ENCODE data around the gene ANKRD1. TPM values are rescaled to one million over a fixed set of nuclear protein-coding genes. Genes with fewer than 3 reads are reported as not detected.
A peak's percentile ranks its signal among the peaks of the same experiment; 100 is the strongest.

Gene ANKRD1
- total and polyA plus RNA-seq, 12 donors: 1,390 to 8,287 (median 4,440) TPM

DNA sequence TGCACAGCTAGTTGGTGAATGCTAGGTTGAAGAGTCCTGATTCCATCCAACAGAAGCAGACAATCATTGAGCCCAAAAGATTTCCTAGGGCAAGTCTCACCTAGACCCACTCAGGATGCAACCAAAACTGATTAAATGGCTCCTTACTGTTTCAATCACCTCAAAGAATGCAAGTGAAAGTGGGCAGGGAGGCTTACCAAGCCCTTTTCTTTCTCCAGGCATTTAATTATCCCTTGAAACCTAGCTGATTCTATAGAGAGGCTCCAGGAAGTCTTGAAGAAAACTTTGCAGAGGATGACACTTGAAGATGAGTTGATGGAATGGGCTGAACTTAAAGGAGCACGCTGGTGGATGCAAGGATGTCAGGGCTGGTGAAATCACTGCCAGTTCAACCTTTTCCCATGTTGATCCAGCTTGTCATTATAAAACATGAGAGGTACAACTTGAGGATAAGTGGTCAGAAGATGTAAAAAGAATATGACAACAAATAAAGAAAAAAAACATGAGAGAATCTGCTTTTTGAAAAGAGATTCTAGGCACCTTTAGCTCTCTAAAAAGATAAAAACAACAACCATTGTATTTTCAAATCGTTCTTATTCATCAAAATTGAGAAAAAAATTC is 2.3 kb upstream of the ANKRD1 start:
- H3K27me3 ChIP-seq: no peaks in the 10 kb centered on the region
- no peak for ATAC-seq
- intact Hi-C loops (cut with DNase I): loop anchor here in 5 of 10 donors (5.0 kb wide), 4 partner anchors 39 to 324 kb away; no protein-coding TSS in a partner anchor
- peaks cover 0 to 14% (median 3%) of the 10 kb centered on the region in 9 donors for H3K4me1 ChIP-seq
- H3K27ac ChIP-seq: peak overlapping the region in 5 of 10 donors; percentile 59 to 91 (median 88)
- DNase-seq: no peak
- 68 to 76% methylated on average over 2 of the region's 2 CpGs for WGBS, 2 donors
- peaks cover 0 to 12% (median 0%) of the 10 kb centered on the region in 9 donors for H3K36me3 ChIP-seq
- no peak overlapping the region for H3K4me3 ChIP-seq
- TF ChIP-seq, protein P1, sequence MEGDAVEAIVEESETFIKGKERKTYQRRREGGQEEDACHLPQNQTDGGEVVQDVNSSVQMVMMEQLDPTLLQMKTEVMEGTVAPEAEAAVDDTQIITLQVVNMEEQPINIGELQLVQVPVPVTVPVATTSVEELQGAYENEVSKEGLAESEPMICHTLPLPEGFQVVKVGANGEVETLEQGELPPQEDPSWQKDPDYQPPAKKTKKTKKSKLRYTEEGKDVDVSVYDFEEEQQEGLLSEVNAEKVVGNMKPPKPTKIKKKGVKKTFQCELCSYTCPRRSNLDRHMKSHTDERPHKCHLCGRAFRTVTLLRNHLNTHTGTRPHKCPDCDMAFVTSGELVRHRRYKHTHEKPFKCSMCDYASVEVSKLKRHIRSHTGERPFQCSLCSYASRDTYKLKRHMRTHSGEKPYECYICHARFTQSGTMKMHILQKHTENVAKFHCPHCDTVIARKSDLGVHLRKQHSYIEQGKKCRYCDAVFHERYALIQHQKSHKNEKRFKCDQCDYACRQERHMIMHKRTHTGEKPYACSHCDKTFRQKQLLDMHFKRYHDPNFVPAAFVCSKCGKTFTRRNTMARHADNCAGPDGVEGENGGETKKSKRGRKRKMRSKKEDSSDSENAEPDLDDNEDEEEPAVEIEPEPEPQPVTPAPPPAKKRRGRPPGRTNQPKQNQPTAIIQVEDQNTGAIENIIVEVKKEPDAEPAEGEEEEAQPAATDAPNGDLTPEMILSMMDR (IDR thresholded peaks at IDR 0.05): no peak
- H3K9me3 ChIP-seq: no peaks in the 10 kb centered on the region

- Histone ChIP-seq H3K9me3 (no peaks in the 10 kb centered on the region), H3K4me1 (peaks cover 0 to 14% (median 3%) of the 10 kb centered on the region in 9 donors), H3K4me3 (no peak overlapping the region), H3K36me3 (peaks cover 0 to 21% (median 0%) of the 10 kb centered on the region in 9 donors), H3K27me3 (no peaks in the 10 kb centered on the region), H3K27ac (peak overlapping the region; percentile 34 to 91 (median 81))
- DNase-seq (no peak), ATAC-seq (no peak)
- WGBS, 2 donors: 63 to 73% methylated on average over 3 of the region's 3 CpGs
- TF ChIP-seq, protein P1 (IDR thresholded peaks at IDR 0.05): no peak
- intact Hi-C loops (cut with DNase I): loop anchor here in 6 of 10 donors (1.0 to 5.0 kb wide), 5 partner anchors 40 to 325 kb away; no protein-coding TSS in a partner anchor
These were observed 1.0 kb upstream of the ANKRD1 start for GRCh38 chr10:90921906-90922305.

- peaks cover 0 to 34% (median 0%) of the 10 kb centered on the region in 9 donors for H3K36me3 ChIP-seq
- ATAC-seq (peak in 4 of 8 donors; percentile 1 to 32 (median 10)), DNase-seq (no peak)
- no peaks in the 10 kb centered on the region for H3K27me3 ChIP-seq
- H3K9me3 ChIP-seq: no peaks in the 10 kb centered on the region
- H3K27ac ChIP-seq: peak overlapping the region; percentile 66 to 91 (median 86)
- WGBS, 2 donors: 44 to 56% methylated on average over 8 of the region's 8 CpGs
- H3K4me3 ChIP-seq: peak overlapping the region; percentile 35 to 61 (median 49)
- TF ChIP-seq, protein P1 (IDR thresholded peaks at IDR 0.05): no peak
- intact Hi-C loops (cut with DNase I): loop anchor here in 6 of 10 donors (5.0 to 10.0 kb wide), 5 partner anchors 42 to 335 kb away; no protein-coding TSS in a partner anchor
- H3K4me1 ChIP-seq: peaks cover 0 to 12% (median 3%) of the 10 kb centered on the region in 9 donors
These were observed 958 bp downstream of the ANKRD1 start for GRCh38 chr10:90919683-90920574.

DNA sequence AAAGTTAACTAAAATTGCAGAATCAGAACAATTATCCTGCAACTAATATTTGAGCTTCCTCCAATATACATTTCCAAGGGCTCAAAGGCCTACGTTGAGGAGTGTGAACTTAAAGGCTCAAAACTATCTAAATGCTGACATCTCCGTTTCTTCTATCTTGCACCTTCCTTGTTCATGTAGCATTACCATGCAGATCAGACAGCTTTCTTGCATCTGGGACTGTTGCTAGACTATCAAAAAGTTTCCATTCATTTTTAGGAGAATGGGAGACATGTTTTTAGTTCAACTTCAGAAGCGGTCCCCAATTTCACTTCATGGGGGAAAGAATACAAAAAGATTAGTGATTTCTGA is 2.9 kb downstream of the ANKRD1 start:
- H3K4me1 ChIP-seq: peaks cover 0 to 4% (median 0%) of the 10 kb centered on the region in 9 donors
- H3K27ac ChIP-seq: peak overlapping the region; percentile 18 to 91 (median 86)
- ATAC-seq (no peak), DNase-seq (no peak)
- intact Hi-C loops (cut with DNase I): loop anchor here in 2 of 10 donors (2.0 to 10.0 kb wide), 2 partner anchors 329 to 337 kb away; no protein-coding TSS in a partner anchor
- H3K4me3 ChIP-seq: peak overlapping the region in 9 of 10 donors; percentile 35 to 61 (median 49)
- TF ChIP-seq, protein P1 (IDR thresholded peaks at IDR 0.05): no peak
- no peaks in the 10 kb centered on the region for H3K9me3 ChIP-seq
- peaks cover 0 to 46% (median 0%) of the 10 kb centered on the region in 9 donors for H3K36me3 ChIP-seq
- WGBS, 2 donors: 46 to 69% methylated on average over 3 of the region's 3 CpGs
- H3K27me3 ChIP-seq: no peaks in the 10 kb centered on the region
